HG02840 (cell line): ENCODE results near the gene KLHDC7B.
A peak's percentile ranks its signal among the peaks of the same experiment; 100 is the strongest.
"Not testable (repeated sequence)": the region's sequence is repeated elsewhere in the genome, so short reads cannot be mapped to it uniquely, and the experiment has no call there.

Experiments
- ATAC-seq: cut with Tn5 transposase; IDR thresholded peaks from one replicate; pipeline ENCODE4 v1.9.1; 2021; ENCODE audit warnings: mild to moderate bottlenecking, moderate library complexity, moderate number of reproducible peaks; ENCODE audit not compliant: unreplicated experiment, low FRiP score

KLHDC7B gene

DNA sequence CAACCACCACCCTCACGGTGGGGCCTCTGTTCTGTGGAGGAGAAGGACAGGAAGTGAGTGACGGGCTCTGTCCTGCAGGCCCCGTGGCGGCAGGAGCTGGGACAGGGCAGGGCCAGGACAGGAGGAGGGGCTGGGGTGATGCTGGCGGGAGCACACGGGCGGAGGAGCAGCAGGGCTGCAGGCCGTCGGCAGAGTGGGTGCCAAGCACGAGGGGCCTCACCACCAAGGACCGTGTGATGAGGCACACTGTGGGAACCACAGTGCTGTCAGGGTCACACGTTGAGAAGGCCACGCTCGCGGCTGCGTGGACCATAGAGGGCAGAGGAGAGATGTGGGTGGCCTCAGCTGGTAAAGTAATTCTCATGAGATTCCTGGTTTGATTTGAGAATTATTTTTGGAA lies 28.8 kb upstream of the KLHDC7B start:
- no peak for ATAC-seq

DNA sequence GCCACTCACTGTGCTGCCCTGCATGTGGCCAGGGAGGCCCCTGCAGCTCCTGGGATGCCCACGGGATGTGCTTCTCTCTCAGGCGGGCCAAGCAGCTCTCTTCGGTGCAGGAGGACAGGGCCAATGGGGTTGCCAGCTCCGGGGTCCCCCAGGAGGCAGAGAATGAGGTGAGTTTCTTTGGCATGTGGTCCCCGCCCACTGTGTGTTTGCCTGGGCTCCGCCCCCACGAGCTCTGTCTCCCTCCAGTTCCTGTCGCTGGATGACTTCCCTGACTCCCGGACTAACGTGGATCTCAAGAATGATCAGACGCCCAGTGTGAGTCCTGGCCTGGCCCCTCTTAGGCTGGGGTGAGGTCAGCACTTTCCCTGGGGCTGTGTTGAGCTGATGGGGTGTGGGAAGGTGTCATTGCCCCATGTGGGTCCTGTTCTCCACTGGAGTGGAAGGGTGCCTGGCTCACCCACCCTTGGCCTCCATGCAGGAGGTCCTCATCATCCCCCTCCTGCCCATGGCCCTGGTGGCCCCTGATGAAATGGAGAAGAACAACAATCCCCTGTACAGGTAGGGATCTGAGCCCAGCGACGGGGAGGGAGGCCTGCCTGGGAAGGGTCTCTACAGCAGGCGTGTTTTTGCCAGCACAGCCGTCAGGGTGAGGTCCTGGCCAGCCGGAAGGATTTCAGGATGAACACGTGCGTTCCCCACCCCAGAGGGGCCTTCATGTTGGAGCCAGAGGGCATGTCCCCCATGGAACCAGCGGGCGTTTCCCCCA lies 28.0 kb upstream of the KLHDC7B start:
- no peak for ATAC-seq

GRCh38 chr22:50518606-50519005 lies 27.1 kb upstream of the KLHDC7B start:
- no peak for ATAC-seq

- no peak for ATAC-seq
Measured at GRCh38 chr22:50519151-50519550, 26.5 kb upstream of the KLHDC7B start.

DNA sequence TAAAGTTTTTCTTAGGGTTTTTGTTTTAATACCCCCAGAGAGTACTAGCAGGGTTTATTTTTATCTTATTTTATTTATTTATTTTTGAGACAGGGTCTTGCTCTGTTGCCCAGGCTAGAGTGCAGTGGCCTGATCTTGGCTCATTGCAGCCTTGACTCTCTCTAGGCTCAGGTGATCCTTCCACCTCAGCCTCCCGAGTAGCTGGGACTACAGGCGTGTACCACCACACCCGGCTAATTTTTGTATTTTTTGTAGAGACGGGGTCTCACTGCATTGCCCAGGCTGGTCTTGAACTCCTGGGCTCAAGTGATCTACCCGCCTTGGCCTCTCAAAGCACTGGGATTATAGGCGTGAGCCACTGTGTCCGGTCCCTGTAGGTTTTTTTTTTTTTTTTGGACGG lies 25.5 kb upstream of the KLHDC7B start:
- ATAC-seq = not testable (repeated sequence)

GRCh38 chr22:50520826-50521453 lies 24.8 kb upstream of the KLHDC7B start:
- ATAC-seq = no peak

DNA sequence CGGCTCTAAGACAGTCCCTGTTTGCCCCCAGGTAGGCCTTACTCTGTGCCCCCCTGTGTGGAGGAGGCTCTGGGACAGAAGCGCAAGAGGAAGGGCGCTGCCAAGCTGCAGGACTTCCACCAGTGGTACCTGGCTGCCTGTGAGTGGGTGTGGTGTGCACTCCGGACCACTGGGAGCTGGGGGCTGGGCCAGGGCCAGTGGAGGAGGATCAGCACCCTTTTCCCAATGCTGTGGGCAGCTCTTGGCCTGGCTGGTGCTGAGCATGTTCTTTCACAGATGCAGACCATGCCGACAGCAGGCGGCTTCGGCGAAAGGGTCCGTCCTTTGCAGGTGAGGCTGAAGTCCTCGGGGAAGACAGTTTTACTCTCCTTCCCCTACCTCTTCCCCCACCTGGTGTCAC lies 24.0 kb upstream of the KLHDC7B start:
- no peak for ATAC-seq

DNA sequence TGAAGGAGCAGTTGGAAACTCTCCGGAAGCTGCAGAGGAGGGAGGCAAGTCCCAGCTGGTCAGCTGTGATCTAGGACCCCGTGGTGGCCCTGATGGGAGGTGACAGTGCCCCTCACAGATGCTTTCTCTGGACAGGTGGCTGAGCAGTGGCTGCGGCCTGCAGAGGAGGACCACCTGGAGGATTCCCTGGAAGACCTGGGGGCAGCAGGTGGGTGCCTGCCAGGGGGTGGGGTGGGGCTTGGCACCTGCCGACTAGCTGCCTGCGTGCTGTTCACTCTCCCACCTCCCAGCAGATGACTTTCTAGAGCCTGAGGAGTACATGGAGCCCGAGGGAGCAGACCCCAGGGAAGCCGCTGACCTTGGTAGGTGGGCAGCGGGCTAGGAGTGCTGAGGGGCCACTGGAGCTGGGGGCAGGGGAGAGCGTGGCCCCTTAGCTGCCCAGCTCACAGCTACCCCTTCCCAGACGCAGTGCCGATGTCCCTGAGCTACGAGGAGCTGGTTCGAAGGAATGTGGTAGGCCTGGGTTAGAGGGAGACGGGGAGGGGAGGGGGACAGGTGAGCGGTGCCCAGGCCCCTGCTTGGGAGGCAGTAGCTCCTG lies 23.4 kb upstream of the KLHDC7B start:
- ATAC-seq = no peak

DNA sequence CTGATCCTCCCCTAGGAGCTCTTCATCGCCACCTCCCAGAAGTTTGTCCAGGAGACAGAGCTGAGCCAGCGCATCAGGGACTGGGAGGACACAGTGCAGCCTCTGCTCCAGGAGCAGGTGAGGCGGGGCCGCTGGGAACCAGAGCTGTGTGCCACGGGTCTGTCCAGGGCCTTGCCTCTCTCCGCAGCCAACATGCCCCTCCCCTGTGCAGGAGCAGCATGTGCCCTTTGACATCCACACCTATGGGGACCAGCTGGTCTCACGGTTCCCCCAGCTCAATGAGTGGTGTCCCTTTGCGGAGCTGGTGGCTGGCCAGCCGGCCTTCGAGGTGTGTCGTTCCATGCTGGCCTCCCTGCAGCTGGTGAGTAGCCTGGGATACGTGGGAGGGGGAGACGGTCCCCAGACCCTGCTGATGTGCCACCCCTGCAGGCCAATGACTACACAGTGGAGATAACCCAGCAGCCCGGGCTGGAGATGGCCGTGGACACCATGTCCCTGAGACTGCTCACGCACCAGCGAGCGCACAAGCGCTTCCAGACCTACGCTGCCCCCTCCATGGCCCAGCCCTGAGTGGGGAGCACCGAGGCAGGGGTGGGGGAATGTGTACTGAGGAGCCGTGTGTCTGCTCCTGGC lies 22.8 kb upstream of the KLHDC7B start:
- ATAC-seq = no peak

- ATAC-seq = no peak
Measured at GRCh38 chr22:50523458-50523805, 22.3 kb upstream of the KLHDC7B start.

DNA sequence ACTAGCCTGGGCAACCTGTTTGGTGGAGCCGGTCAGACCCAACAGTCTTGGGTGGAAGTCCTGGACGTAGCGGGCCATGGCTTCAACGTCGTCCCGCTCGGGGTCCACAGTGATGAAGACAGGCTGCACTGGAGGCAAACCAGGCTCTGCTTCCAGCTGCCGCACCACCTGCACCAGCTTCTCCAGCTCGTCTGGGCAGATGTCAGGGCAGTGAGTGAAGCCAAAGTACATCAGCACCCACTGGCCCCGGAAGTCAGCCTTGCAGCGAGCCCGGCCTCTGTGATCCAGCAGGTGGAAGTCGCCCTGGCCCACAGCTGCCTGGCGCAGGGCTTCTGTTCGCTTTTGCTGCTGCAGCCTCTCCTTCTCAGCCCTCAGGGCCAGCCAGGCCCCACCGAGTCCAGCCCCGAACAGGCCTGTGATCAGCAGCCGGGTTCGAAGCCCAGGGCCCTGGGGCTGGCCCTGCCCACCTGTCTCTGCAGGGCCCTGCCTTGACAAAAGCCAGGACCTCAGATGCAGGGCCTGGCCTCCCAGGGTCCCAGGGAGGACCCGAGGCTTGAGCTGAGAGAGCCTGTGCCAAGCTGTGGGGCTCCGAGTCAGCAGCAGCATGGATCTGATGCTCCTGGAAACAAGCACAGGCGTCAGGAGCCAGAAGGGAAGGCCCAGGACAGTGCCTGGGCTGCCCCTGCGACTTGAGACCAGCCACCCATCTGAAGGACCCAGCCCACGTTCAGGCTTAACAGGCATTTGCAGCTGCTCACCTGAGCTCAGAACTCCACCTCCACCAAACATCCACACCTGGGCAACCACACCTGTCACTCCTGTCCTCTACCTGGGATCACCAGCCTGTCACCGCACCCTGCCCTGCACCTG lies 21.7 kb upstream of the KLHDC7B start:
- ATAC-seq = no peak

DNA sequence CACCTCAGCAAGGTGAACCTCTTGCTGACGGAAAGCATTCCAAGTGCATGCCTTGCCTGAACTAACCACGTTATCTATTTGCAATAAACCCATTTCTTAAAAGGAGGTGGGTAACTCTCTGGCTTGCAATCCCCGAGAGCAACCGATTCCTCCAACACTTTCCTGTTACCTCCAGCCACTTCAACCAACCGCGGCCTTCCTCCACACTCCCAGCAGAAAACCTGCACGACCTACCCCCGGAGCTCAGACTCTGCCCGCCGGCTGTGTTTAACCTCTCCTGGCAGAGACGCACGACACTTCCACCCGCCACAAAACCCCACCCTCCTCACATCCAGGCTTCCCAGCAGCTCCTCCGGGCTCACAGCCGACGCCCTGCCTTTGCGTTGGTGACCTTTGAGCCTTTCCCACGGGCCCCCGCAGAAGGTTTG lies 21.0 kb upstream of the KLHDC7B start:
- no peak for ATAC-seq

GRCh38 chr22:50525104-50525857 lies 20.4 kb upstream of the KLHDC7B start, which contains the start of gene SCO2:
Gene SCO2, minus strand, starts transcription at chr22:50525598. Its CDS starts 1,187 bp downstream, at chr22:50524411.
- peak; percentile 45 for ATAC-seq

DNA sequence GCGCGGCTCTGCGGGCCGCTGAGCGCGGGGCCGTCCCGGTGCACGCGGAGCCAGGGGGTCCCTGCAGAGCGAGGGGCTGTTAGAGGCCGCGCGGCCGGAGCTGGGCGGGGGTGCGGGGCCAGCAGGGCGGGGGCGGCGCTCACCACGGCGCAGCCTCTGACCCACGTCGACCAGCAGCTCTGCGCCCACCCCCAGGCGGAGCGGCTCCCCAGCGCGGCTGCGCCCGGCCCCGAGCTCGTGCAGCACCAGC lies 19.9 kb upstream of the KLHDC7B start:
- ATAC-seq = peak; percentile 16

DNA sequence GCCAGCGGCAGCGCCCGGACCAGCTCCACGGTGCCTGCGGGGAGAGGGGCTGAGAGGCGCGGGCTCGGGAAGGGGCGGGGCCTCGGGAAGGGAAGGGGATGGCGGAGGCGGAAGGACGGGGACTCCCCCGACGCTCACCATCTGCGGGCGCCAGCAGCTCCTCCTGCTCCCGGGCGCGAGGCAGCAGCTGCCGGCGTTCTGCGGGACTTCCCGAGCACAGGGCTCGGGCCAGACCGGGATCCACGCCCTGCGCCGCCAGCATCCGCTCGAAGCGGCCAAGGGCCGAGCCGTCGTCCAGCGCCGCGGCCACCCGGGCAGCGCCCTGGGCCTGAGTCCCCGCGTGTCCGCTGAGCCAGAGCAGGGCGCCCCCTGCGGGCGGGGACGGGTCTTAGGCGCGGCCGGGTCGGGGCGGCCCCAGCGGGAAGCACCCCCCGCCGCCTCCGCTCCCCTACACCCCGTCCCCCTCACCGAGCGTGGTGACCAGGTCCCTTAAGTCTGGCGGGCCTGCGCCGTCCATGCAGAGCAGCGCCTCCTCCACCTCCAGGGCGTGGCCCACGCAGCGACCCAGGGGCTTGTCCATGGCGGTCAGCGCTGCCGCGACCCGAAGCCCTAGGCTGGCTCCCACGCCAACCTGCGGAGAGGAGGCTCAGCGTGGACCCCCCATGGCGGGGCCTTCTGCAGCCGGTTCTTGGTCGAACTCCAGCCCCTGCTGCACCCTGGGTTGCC lies 19.4 kb upstream of the KLHDC7B start:
- ATAC-seq = peak; percentile 14

DNA sequence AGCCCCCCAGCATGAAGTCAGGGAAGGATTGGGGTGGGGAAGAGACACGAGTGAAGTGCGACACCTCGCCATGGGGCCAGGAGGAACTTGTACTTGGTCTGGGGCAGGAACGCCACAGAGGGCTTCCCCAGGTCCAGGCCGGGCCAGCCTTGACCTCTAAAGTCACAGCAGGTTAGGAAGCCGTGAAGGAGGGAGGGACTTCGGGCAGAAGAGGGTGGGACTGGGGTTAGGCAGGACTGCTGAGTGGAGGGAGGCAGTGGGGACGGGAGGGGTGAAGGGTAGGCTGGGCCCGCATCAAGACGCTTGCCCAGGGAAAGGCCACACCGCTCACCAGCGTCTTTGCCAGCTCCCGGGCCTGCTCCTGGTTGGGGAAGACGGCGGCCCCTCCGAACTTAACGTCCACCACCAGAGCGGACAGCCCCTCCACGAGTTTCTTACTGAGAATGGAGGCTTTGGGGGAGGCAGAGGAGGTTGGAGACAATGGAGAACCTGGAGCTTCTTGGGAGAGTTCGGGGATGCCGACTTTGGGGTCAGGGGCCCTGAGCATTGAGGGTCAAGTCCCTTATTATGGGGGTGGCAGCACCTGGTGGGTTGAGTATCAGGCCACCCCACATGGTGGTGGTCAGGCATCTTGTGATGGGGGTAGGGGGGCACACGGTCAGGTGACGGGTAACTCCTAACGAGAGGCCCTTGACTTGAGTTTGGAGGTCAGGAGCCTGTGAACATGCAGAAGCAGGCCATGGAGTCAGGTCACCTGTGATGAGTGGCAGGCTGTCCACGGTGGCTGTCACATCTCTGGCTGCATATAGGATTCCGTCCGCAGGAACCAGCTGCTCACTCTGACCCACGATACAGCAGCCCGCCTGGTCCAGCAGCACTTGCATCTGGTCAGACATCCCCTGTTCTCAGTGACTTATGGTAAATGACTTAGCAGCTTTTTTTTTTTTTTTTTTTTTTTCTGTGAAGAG lies 18.6 kb upstream of the KLHDC7B start:
- ATAC-seq = no peak

DNA sequence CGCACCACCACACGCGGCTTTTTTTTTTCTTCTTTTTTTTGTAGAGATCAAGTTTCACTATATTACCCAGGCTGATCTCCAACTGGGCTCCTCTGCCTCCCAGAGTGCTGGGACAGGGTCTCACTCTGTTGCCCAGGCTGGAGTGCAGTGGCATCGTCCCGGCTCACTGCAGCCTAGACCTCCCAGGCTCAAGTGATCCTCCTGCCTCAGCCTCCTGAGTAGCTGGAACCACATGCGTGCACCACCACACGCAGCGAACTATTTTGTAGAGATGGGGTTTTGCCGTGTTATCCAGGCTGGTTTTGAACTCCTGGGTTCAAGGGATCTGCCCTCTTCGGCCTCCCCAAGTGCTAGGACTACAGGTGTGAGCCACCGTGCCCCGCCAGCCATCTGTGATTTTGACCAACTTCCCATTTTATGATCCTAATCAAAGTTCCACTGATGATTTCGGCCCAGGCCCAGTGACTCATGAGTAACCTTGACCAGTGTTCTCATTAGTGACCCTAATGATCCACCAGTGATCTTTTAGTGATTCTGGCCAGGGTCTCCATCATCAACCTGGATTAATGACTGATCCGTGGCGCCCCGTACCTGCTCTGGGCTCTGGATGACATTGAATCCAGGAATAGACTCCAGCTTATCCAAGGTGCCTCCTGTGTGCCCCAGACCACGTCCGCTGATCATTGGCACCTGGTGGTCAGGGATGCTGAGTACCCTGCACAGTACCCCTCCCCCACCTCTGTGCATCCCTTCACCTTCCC lies 17.6 kb upstream of the KLHDC7B start:
- ATAC-seq = no peak
